ENCODE data around the gene NEK1.

NEK1 gene

DNA sequence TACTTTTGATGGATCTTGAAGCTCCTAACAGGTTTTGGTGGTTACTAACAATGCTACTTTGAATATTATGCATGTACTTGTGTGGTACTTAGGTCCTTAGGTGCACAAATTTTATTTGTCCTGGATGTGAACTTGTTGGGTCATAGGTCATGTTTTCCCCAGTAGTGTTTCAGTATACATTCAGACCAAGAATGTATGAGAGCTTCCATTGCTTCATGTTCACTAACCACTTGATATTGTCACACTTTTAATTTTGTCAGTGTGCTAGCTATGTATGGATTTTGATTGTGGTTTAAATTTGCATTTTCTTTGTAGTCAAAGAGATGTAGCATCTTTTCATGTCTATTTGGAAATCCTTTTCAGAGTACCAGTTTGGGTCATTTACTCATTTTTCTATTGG is 40.2 kb upstream of the NEK1 start:
- no peaks in the 10 kb centered on the region for H3K4me1 ChIP-seq (ENCODE audit: control insufficient read depth, insufficient read depth, low read length)
- H3K36me3 ChIP-seq (ENCODE audit: control insufficient read depth, insufficient read depth, low read length): no peaks in the 10 kb centered on the region
- no peak overlapping the region for H3K27ac ChIP-seq (ENCODE audit: low read length)
- no peaks in the 10 kb centered on the region for H3K27me3 ChIP-seq (ENCODE audit: control insufficient read depth, insufficient read depth, low read length)
- no peak overlapping the region for H3K4me3 ChIP-seq (ENCODE audit: low read length)
- no peaks in the 10 kb centered on the region for H3K9me3 ChIP-seq (ENCODE audit: control insufficient read depth, insufficient read depth, low read length)
- no peak for DNase-seq (ENCODE audit: low read depth, low spot score)

DNA sequence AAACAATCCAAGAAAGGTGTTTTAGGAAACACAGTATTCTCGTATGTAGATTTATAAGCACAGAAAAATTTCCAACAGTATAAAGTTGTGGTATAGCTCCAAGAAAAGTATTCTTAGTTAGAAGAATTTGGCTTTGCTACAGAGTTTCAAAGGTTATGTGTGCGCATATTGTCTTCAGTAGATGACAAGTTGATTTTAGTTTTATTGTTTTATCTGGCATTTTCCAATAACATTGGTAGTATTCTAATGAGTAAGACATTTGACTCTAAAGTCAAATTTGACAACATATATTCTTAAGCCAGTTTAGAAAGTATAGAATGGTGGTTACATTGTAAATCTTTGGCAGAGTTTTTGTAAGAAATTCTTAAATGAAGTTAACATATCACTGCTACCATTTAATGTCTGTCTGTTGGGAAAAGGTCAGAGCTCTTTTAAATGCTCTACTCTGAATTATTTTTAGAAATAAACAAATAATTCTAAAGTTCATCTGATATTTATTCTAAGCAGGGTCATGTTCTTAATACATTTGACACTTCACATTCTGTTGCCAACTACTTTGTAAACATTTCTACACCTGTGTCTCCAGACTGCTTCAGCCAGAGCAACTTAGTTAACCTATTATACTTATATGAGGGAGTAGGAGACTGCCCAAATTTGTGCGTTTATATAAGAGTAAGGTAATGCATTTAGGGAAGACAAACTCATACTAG is 38.0 kb upstream of the NEK1 start:
- no peaks in the 10 kb centered on the region for H3K27me3 ChIP-seq (ENCODE audit: control insufficient read depth, insufficient read depth, low read length)
- H3K4me3 ChIP-seq (ENCODE audit: low read length): no peak overlapping the region
- no peaks in the 10 kb centered on the region for H3K4me1 ChIP-seq (ENCODE audit: control insufficient read depth, insufficient read depth, low read length)
- no peak overlapping the region for H3K27ac ChIP-seq (ENCODE audit: low read length)
- no CpG with 5 or more reads among the region's 3 CpGs for WGBS (ENCODE audit: insufficient coverage, insufficient read length)
- no peak for DNase-seq (ENCODE audit: low read depth, low spot score)
- H3K36me3 ChIP-seq (ENCODE audit: control insufficient read depth, insufficient read depth, low read length): no peaks in the 10 kb centered on the region
- H3K9me3 ChIP-seq (ENCODE audit: control insufficient read depth, insufficient read depth, low read length): no peaks in the 10 kb centered on the region

DNA sequence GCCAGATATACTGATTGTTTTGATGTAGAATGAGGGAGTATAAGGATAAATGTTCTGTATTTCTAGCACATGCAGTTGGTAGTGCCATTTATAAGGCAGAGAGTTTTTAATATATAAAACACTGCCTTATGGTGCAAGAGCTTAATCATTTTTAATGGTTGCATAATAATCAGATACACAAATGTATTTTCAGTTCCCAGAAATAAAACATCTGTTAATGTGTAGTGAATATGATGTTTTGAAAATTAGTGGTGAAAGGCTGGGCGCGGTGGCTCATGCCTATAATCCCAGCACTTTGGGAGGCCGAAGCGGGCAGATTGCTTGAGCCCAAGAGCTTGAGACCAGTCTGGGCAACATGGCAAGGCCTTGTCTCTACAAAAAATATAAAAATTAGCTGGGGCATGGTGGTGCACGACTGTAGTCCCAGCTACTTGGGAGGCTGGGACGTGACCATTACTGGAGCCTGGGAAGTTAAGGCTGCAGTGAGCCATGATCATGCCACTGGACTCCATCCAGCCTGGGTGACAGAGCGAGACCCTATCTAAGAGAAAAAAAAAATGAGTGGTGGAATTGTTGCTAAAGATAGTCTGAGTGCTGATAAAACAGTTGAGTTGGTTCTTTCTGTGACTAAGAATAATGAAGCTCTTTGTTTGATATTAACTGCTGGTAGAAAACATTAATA is 37.3 kb upstream of the NEK1 start:
- WGBS (ENCODE audit: insufficient coverage, insufficient read length): no CpG with 5 or more reads among the region's 7 CpGs
- DNase-seq (ENCODE audit: low read depth, low spot score): no peak

DNA sequence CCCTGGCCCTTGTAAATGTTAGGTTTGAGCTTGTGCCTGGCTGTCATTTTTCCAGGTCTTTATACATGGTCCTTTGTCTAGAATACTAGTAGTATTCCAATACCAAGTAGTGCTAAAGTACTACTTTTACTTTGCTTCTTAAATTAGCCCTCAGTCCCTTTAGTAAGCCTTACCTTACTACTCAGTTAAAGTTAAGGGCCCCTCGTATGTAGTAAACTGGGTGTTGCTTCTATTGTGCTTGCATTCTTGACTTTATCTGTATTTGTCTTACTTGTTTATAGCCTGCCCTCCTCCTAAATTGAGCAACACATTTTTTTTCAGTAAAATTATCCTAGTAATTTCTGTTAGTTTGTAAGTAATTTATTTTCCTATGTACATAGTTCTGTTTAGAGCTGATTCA is 33.2 kb upstream of the NEK1 start:
- no peak overlapping the region for H3K4me3 ChIP-seq (ENCODE audit: low read length)
- no peak overlapping the region for H3K27ac ChIP-seq (ENCODE audit: low read length)
- H3K4me1 ChIP-seq (ENCODE audit: control insufficient read depth, insufficient read depth, low read length): no peaks in the 10 kb centered on the region
- no peak for DNase-seq (ENCODE audit: low read depth, low spot score)
- no peaks in the 10 kb centered on the region for H3K27me3 ChIP-seq (ENCODE audit: control insufficient read depth, insufficient read depth, low read length)
- no CpG with 5 or more reads among the region's 1 CpG for WGBS (ENCODE audit: insufficient coverage, insufficient read length)
- H3K9me3 ChIP-seq (ENCODE audit: control insufficient read depth, insufficient read depth, low read length): no peaks in the 10 kb centered on the region
- no peaks in the 10 kb centered on the region for H3K36me3 ChIP-seq (ENCODE audit: control insufficient read depth, insufficient read depth, low read length)

More for the DNA sequence above, 37.3 kb upstream of the NEK1 start:
- H3K27me3 ChIP-seq (ENCODE audit: control insufficient read depth, insufficient read depth, low read length): no peaks in the 10 kb centered on the region
- H3K4me3 ChIP-seq (ENCODE audit: low read length): no peak overlapping the region
- H3K4me1 ChIP-seq (ENCODE audit: control insufficient read depth, insufficient read depth, low read length): no peaks in the 10 kb centered on the region
- H3K27ac ChIP-seq (ENCODE audit: low read length): no peak overlapping the region
- no peaks in the 10 kb centered on the region for H3K9me3 ChIP-seq (ENCODE audit: control insufficient read depth, insufficient read depth, low read length)
- H3K36me3 ChIP-seq (ENCODE audit: control insufficient read depth, insufficient read depth, low read length): no peaks in the 10 kb centered on the region

DNA sequence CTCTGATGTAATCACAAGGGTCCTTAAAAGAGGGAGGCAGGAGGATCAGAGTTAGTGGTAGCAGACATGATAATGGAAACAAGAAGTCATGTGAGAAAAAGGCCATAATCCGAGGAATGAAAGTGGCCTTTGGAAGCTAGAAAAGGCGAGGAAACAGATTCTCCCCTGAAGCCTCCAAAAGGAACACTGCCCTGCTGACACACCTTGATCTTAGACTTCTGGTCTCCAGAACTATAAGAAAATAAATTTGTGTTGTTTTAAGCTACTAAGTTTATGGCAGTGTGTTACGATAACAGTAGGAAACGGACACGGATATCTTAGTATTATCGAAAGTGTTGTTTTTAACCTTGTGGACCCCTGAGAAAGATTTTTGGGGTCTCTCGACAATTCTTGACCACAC is 32.4 kb upstream of the NEK1 start:
- WGBS (ENCODE audit: insufficient coverage, insufficient read length): no CpG with 5 or more reads among the region's 7 CpGs
- H3K36me3 ChIP-seq (ENCODE audit: control insufficient read depth, insufficient read depth, low read length): no peaks in the 10 kb centered on the region

DNA sequence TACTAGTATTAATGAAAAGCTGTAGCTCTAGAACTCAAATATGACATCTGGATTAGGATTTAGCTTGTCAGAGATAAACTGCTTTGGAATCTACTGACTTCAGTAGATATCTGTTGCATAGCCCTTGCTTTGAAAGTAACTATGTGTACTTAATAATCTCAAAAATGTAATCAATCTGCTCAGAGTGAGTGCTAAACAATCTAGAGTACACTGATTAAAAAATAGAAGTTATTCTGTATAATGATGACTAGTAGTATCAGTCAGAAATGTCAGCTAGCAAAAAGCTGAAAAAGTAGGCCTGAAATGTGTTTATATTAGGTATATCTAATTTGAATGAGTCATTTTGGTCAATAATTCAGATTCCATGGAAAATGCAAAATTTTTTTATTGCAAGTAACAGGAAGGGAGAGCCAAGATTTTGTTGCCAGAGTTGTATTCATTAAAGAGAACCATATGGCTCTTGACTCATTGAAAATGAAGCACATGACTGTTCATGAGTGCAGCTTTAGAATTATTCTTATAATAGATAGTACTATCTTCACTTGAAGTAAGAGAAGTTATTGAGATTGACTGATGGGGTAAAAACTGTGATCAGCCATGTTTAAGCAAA is 28.0 kb upstream of the NEK1 start:
- Histone ChIP-seq H3K4me3 (ENCODE audit: low read length) (no peak overlapping the region), H3K27ac (ENCODE audit: low read length) (no peak overlapping the region), H3K27me3 (ENCODE audit: control insufficient read depth, insufficient read depth, low read length) (no peaks in the 10 kb centered on the region), H3K9me3 (ENCODE audit: control insufficient read depth, insufficient read depth, low read length) (no peaks in the 10 kb centered on the region), H3K4me1 (ENCODE audit: control insufficient read depth, insufficient read depth, low read length) (no peaks in the 10 kb centered on the region), H3K36me3 (ENCODE audit: control insufficient read depth, insufficient read depth, low read length) (no peaks in the 10 kb centered on the region)
- no peak for DNase-seq (ENCODE audit: low read depth, low spot score)

More for the DNA sequence above, 32.4 kb upstream of the NEK1 start:
- no peak for DNase-seq (ENCODE audit: low read depth, low spot score)
- no peak overlapping the region for H3K4me3 ChIP-seq (ENCODE audit: low read length)
- H3K4me1 ChIP-seq (ENCODE audit: control insufficient read depth, insufficient read depth, low read length): no peaks in the 10 kb centered on the region
- H3K27me3 ChIP-seq (ENCODE audit: control insufficient read depth, insufficient read depth, low read length): no peaks in the 10 kb centered on the region
- H3K9me3 ChIP-seq (ENCODE audit: control insufficient read depth, insufficient read depth, low read length): no peaks in the 10 kb centered on the region
- no peak overlapping the region for H3K27ac ChIP-seq (ENCODE audit: low read length)

DNA sequence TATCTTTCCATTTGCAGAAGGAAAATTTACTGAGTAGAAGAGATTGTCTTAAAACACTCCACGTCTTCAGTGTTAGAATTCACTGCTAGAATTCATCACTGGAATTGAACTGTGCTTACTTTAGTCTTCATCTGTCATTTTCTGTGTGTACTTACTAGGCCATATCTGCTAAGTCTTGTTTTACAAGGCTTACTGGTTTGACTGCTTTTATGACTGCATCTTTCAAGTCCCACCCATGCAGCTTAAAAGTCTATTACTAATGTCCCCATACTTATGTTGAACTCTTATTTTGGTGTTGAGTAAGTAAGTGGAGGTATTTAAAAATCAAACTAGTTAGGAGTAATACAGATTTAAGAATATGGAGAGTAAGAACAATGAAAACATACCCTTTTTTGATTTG is 22.6 kb upstream of the NEK1 start:
- no CpG with 5 or more reads among the region's 1 CpG for WGBS (ENCODE audit: insufficient coverage, insufficient read length)

DNA sequence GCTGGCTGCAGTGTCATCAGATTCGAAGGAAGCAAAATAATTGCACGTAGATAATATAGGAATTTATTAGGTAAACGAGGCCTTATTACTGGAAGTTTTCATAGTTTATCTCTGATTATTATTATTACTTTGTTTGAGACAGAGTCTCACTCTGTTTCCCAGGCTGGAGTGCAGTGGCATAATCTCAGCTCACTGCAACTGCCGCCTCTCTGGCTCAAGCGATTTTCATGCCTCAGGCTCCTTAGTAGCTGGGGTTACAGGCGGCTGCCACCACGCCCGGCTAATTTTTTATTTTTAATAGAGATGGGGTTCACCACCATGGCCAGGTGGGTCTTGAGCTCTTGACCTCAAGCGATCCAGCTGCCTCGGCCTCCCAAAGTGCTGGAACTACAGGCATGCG is 20.5 kb upstream of the NEK1 start:
- whole genome bisulfite sequencing (ENCODE audit: insufficient coverage, insufficient read length): no CpG with 5 or more reads among the region's 11 CpGs
- H3K4me3 ChIP-seq (ENCODE audit: low read length): no peak overlapping the region
- no peak for DNase-seq (ENCODE audit: low read depth, low spot score)
- H3K36me3 ChIP-seq (ENCODE audit: control insufficient read depth, insufficient read depth, low read length): no peaks in the 10 kb centered on the region
- H3K27me3 ChIP-seq (ENCODE audit: control insufficient read depth, insufficient read depth, low read length): no peaks in the 10 kb centered on the region
- no peak overlapping the region for H3K27ac ChIP-seq (ENCODE audit: low read length)
- H3K9me3 ChIP-seq (ENCODE audit: control insufficient read depth, insufficient read depth, low read length): no peaks in the 10 kb centered on the region
- H3K4me1 ChIP-seq (ENCODE audit: control insufficient read depth, insufficient read depth, low read length): no peaks in the 10 kb centered on the region

More for the DNA sequence above, 22.6 kb upstream of the NEK1 start:
- Histone ChIP-seq H3K4me3 (ENCODE audit: low read length) (no peak overlapping the region), H3K9me3 (ENCODE audit: control insufficient read depth, insufficient read depth, low read length) (no peaks in the 10 kb centered on the region), H3K27me3 (ENCODE audit: control insufficient read depth, insufficient read depth, low read length) (no peaks in the 10 kb centered on the region), H3K4me1 (ENCODE audit: control insufficient read depth, insufficient read depth, low read length) (no peaks in the 10 kb centered on the region), H3K36me3 (ENCODE audit: control insufficient read depth, insufficient read depth, low read length) (no peaks in the 10 kb centered on the region), H3K27ac (ENCODE audit: low read length) (no peak overlapping the region)
- DNase-seq (ENCODE audit: low read depth, low spot score): no peak

DNA sequence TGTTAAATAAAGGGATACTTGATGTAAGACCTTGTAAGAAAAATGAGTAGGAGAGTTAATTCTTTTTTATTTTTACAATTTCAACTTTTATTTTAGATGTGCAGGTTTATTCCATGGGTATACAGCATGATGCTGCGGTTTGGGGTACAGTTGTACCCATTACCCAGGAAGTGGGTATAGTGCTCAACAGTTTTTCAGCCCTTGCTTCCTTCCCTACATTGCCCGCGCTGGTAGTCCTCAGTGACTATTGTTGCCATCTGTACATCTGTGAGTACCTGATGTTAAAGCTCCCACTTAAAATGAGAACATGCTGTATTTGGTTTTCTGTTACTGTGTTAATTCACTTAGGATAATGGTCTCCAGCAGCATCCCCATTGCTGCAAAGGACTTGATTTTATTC is 17.7 kb upstream of the NEK1 start:
- no peak for DNase-seq (ENCODE audit: low read depth, low spot score)
- no CpG with 5 or more reads among the region's 3 CpGs for WGBS (ENCODE audit: insufficient coverage, insufficient read length)
- Histone ChIP-seq H3K9me3 (ENCODE audit: control insufficient read depth, insufficient read depth, low read length) (no peaks in the 10 kb centered on the region), H3K27ac (ENCODE audit: low read length) (no peak overlapping the region), H3K4me3 (ENCODE audit: low read length) (no peak overlapping the region), H3K4me1 (ENCODE audit: control insufficient read depth, insufficient read depth, low read length) (no peaks in the 10 kb centered on the region), H3K36me3 (ENCODE audit: control insufficient read depth, insufficient read depth, low read length) (no peaks in the 10 kb centered on the region), H3K27me3 (ENCODE audit: control insufficient read depth, insufficient read depth, low read length) (no peaks in the 10 kb centered on the region)

DNA sequence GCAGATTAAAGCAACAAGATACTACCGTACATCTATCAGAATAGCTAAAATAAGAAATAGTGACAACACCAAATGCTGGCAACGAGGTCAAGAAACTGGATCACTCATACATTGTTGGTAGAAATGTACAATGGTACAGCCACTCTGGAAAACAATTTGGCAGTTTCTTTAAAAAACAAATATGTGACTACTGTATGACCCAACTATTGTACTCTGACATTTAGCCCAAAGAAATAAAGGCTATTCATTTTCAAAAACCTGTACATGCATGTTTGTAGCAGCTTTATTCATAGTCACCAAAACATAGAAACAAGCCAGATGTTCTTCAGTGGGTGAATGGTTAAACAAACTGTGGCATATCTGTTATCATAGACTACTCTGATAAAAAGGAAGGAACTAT is 16.2 kb upstream of the NEK1 start:
- no peaks in the 10 kb centered on the region for H3K4me1 ChIP-seq (ENCODE audit: control insufficient read depth, insufficient read depth, low read length)
- DNase-seq (ENCODE audit: low read depth, low spot score): no peak
- no peaks in the 10 kb centered on the region for H3K9me3 ChIP-seq (ENCODE audit: control insufficient read depth, insufficient read depth, low read length)
- H3K27ac ChIP-seq (ENCODE audit: low read length): no peak overlapping the region
- WGBS (ENCODE audit: insufficient coverage, insufficient read length): no CpG with 5 or more reads among the region's 2 CpGs
- no peak overlapping the region for H3K4me3 ChIP-seq (ENCODE audit: low read length)
- no peaks in the 10 kb centered on the region for H3K27me3 ChIP-seq (ENCODE audit: control insufficient read depth, insufficient read depth, low read length)
- H3K36me3 ChIP-seq (ENCODE audit: control insufficient read depth, insufficient read depth, low read length): no peaks in the 10 kb centered on the region

DNA sequence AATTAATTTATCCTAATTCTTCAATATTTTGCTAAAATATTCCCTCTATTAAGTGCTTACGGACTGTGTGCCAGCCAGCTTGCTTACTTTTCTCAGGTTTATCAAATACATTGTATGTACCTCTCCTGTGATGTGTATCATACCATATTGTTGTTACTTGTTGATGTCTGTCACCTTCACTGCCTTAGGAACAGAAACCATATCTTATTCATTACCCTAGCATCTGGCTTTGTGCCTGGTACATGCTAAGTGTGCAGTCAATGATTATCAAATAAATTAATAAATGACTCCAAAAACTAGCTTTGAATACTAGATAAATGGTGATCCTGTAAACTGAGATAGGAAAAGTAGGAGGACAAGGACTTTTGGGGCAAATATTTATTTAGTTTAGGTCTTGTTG is 14.9 kb upstream of the NEK1 start:
- no peak for DNase-seq (ENCODE audit: low read depth, low spot score)
- no CpG with 5 or more reads among the region's 1 CpG for WGBS (ENCODE audit: insufficient coverage, insufficient read length)
- no peaks in the 10 kb centered on the region for H3K4me1 ChIP-seq (ENCODE audit: control insufficient read depth, insufficient read depth, low read length)
- no peaks in the 10 kb centered on the region for H3K9me3 ChIP-seq (ENCODE audit: control insufficient read depth, insufficient read depth, low read length)
- no peaks in the 10 kb centered on the region for H3K27me3 ChIP-seq (ENCODE audit: control insufficient read depth, insufficient read depth, low read length)
- no peak overlapping the region for H3K27ac ChIP-seq (ENCODE audit: low read length)
- no peak overlapping the region for H3K4me3 ChIP-seq (ENCODE audit: low read length)
- no peaks in the 10 kb centered on the region for H3K36me3 ChIP-seq (ENCODE audit: control insufficient read depth, insufficient read depth, low read length)

All from iPS DF 6.9 (cell line).